GM19467 (cell line): ENCODE results near the gene METTL16.
"Not testable (repeated sequence)": the region's sequence is repeated elsewhere in the genome, so short reads cannot be mapped to it uniquely, and the experiment has no call there.

ENCODE experiments used
- ATAC-seq: cut with Tn5 transposase; IDR thresholded peaks from one replicate; pipeline ENCODE4 v1.9.1; 2021; ENCODE audit warnings: mild to moderate bottlenecking, moderate library complexity; ENCODE audit not compliant: unreplicated experiment

The METTL16 gene

GRCh38 chr17:2507015-2507414, 4.7 kb downstream of the METTL16 start:
- not testable (repeated sequence) for ATAC-seq

DNA sequence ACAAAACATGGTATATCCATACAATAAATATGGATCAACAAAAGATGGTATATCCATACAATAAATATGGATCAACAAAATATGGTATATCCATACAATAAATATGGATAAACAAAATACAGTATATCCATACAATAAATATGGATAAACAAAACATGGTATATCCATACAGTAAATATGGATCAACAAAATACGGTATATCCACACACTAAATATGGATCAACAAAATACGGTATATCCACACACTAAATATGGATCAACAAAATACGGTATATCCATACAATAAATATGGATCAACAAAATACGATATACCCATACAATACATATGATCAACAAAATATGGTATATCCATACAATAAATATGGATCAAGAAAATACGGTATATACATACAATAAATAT, 8.1 kb downstream of the METTL16 start:
- no peak for ATAC-seq

DNA sequence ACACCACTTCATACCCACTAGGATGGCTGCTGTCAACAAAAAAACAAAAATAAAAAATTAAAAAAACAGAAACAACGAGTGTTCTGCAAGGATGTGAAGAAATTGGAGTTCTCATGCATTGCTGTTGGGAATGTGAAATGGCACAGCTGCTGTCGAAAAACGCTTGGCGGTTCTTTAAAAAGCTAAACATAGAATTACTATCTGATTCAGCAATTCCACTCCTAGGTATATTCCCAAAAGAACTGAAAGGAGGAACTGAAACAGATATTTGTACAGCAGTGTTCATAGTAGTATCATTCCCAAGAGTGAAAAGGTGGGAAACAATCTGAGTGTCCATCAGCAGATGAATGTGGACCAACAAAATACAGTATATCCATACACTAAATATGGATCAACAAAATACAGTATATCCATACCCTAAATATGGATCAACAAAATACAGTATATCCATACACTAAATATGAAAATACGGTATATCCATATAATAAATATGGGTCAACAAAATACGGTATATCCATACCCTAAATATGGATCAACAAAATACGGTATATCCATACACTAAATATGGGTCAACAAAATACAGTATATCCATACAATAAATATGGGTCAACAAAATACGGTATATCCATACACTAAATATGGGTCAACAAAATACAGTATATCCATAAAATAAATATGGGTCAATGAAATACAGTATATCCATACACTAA, 8.7 kb downstream of the METTL16 start:
- no peak for ATAC-seq

GRCh38 chr17:2500446-2500845, 11.2 kb downstream of the METTL16 start:
- no peak for ATAC-seq

DNA sequence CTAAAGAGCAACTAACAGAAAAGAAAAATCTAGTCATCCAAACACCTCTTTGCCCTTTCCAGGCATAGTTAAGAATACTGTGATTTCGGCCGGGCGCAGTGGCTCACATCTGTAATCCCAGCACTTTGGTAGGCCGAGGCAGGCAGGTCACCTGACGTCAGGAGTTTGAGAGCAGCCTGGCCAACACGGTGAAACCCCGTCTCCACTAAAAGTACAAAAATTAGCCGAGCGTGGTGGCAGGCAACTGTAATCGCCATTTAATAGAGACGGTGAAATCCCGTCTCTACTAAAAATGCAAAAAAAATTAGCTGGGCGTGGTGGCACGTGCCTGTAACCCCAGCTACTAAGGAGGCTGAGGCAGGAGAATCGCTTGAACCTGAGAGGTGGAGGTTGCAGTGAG, 22.4 kb downstream of the METTL16 start:
- not testable (repeated sequence) for ATAC-seq

GRCh38 chr17:2487306-2487705, 24.4 kb downstream of the METTL16 start:
- no peak for ATAC-seq

DNA sequence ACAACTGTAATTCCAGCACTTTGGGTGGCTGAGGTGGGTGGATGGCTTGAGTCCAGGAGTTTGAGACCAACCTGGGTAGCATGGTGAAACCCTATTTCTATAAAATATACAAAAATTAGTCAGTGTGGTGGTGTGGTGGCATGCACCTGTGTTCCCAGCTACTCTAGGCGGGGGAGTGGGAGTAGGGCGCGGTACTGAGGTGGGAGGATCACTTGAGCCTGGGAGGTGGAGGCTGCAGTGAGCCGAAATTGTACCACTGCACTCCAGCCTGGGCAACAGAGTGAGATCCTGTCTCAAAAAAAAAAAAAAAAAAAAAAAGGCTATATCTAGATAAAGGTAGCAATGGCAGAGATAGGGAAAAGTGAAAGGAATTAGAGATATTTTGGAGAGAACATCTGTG, 25.0 kb downstream of the METTL16 start:
- not testable (repeated sequence) for ATAC-seq

GRCh38 chr17:2485970-2486369, 25.7 kb downstream of the METTL16 start:
- ATAC-seq = no peak

- no peak for ATAC-seq
These were observed 26.1 kb downstream of the METTL16 start for GRCh38 chr17:2485543-2485942.

- ATAC-seq = no peak
These were observed 26.8 kb downstream of the METTL16 start for GRCh38 chr17:2484876-2485275.

GRCh38 chr17:2483084-2483483, 28.6 kb downstream of the METTL16 start:
- ATAC-seq = no peak

- ATAC-seq = no peak
These were observed 29.5 kb downstream of the METTL16 start for GRCh38 chr17:2482218-2482617.

DNA sequence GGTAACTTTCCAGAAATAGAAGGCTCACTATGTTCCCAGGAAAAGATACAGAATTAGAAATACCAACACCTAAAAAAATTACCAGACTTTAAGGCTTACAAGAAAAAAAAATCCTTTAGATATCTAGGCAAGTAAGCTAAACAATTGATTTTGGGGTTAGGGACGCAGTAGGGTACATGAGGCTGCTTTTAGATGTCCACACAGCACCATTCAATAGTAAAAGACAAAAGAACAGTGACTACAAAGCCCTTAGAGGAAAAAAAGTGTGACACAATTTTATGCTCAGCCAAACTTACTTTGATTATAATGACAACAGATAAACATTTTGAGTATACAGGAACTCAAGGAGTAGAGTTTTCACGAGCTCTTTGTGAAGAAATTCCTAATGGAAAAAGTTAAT, 29.9 kb downstream of the METTL16 start:
- no peak for ATAC-seq

DNA sequence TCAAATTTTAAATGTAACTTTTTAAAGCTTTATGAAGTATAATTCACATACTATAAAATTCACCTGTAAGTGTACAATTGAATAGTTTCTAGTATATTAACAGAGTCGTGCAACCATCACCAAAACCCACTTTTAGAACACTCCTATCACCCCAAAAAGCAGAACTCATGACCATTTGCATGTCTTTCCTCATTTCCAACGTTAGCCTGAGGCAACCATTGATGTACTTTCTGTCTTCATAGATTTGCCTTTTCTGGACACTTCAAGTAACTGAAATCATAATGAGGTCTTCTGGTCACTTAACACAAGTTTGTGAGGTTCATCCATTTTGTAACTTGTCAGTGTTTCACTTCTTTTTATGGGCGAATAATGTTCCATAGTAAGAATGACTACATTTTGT, 33.2 kb downstream of the METTL16 start:
- ATAC-seq = no peak

GRCh38 chr17:2475056-2475455, 36.6 kb downstream of the METTL16 start:
- no peak for ATAC-seq

DNA sequence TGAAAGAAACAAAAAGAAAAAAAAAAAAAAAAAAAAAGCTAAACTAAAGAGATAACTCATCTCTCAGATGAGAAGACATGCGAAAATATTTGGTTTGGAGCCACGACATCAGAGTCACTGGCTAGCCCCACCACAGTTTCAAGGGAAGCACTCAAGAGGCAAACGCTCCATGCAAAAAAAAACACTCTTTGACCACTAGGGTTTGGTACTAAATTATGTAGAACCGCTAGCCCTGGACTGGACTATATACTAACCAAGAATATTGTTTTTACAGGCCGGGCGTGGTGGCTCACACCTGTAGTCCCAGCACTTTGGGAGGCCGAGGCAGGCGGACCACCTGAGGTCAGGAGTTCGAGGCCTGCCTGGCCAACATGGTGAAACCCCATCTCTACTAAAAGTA, 37.3 kb downstream of the METTL16 start:
- no peak for ATAC-seq

GRCh38 chr17:2468270-2468669, 43.4 kb downstream of the METTL16 start:
- ATAC-seq = no peak

- no peak for ATAC-seq
These were observed 44.8 kb downstream of the METTL16 start for GRCh38 chr17:2466931-2467330.

- no peak for ATAC-seq
These were observed 49.2 kb downstream of the METTL16 start for GRCh38 chr17:2462481-2462880.

- no peak for ATAC-seq
These were observed 51.8 kb downstream of the METTL16 start for GRCh38 chr17:2459917-2460271.

DNA sequence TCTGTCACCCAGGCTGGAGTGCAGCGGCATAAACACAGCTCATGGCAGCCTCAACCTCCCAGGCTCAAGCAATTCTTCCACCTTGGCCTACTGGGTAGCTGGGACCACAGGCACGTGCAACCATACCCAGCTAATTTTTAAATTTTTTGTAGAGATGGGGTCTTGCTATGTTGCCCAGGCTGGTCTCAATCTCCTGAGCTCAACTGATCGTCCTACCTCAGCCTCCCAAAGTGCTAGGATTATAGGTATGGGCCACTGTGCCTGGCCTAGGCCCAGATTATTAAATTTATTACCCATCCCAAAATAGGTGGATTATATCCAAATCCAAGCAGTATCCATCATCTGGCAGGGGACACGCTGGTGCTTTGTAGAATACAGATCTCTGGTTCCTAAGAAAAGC, 53.8 kb downstream of the METTL16 start:
- ATAC-seq = no peak

- no peak for ATAC-seq
These were observed 55.2 kb downstream of the METTL16 start for GRCh38 chr17:2456475-2456874.

DNA sequence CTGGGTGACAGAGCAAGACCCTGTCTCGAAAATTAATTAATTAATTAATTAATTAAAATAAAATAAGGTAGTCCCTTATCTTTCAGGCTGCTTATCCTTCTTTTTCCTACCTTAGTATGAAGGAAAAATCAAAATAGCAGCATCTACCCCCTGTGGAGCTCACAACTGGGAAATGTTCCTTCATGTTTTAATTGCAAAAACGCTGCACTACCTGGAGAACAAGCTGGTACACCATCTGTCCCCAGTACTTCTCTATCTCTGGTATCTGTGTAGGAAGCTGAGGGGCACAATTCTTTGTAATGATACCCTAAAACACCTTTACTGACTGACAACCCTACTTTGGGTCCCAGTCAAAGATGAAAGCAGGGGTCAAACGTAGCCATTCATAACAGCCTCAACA, 55.7 kb downstream of the METTL16 start:
- ATAC-seq = no peak
